Measurements from ENCODE around the gene CYP3A7.
"Not testable (repeated sequence)": the region's sequence is repeated elsewhere in the genome, so short reads cannot be mapped to it uniquely, and the experiment has no call there.

The CYP3A7 gene

GRCh38 chr7:99698867-99699730 lies 35.9 kb downstream of the CYP3A7 start:
- DNase-seq = not testable (repeated sequence)

- DNase-seq = no peak
These were observed 40.1 kb downstream of the CYP3A7 start for GRCh38 chr7:99694912-99695304.

DNA sequence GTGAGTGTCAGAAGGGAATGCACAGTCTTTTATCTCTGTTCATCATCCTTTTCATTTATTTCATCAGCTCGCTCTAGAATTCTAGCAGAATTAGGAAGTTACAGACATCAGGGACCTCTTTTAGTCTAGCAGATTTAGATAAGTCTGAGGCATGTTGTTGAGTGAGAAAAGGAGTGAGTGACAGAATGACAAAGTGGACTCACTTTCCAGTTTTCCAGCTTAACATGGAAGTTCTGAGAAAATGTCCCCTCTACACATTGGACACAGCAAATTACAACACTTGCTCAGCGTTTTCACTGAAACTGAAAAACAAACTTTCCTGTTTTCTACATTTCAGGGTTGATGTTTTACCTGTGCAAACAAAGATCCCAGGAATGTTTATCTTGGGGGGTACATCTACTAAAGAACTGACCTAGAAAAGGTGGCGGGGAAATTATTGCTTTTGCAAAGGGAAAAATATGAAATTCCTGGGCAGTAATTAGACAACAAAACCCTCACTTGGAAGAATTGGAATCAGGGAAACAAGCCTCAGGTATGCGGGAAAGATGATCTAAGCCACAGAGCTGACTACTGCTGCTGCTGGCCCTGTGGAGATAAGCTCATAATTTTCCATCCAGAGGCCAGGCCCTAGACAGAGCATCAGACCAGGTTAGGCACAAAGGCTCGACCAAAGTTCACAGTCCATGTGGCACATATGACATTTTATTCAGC lies 40.6 kb downstream of the CYP3A7 start:
- no peak for DNase-seq

GRCh38 chr7:99693427-99694200 lies 41.4 kb downstream of the CYP3A7 start:
- no peak for DNase-seq

DNA sequence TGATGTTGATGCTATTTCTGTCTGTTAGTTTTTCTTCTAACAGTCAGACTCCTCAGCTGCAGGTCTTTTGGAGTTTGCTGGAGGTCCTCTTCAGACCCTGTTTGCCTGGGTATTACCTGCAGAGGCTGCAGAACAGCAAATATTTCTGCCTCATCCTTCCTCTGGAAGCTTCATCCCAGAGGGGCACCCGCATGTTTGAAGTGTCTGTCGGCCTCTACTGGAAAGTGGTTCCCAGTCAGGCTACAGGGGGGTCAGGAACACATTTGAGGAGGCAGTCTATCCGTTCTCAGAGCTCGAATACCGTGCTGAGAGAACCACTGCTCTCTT lies 41.9 kb downstream of the CYP3A7 start:
- DNase-seq = no peak

DNA sequence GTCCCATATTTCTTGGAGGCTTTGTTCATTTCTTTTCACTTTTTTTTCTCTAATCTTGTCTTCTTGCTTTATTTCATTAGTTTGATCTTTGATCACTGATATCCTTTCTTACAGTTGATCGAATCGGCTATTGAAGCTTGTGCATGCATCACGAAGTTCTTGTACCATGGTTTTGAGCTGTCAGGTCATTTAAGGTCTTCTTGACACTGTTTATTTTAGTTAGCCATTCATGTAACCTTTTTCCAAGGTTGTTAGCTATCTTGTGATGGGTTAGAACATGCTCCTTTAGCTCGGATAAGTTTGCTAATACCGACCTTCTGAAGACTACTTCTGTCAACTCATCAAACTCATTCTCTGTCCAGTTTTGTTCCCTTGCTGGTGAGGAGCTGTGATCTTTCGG lies 42.4 kb downstream of the CYP3A7 start:
- not testable (repeated sequence) for DNase-seq

- DNase-seq = not testable (repeated sequence)
These were observed 43.3 kb downstream of the CYP3A7 start for GRCh38 chr7:99691658-99692057.

DNA sequence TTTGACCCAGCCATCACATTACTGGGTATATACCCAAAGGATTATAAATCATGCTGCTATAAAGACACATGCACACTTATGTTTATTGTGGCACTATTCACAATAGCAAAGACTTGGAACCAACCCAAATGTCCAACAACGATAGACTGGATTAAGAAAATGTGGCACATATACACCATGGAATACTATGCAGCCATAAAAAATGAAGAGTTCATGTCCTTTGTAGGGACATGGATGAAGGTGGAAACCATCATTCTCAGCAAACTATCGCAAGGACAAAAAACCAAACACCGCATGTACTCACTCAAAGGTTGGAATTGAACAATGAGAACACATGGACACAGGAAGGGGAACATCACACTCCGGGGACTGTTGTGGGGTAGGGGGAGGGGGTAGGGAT lies 44.1 kb downstream of the CYP3A7 start:
- DNase-seq = not testable (repeated sequence)

DNA sequence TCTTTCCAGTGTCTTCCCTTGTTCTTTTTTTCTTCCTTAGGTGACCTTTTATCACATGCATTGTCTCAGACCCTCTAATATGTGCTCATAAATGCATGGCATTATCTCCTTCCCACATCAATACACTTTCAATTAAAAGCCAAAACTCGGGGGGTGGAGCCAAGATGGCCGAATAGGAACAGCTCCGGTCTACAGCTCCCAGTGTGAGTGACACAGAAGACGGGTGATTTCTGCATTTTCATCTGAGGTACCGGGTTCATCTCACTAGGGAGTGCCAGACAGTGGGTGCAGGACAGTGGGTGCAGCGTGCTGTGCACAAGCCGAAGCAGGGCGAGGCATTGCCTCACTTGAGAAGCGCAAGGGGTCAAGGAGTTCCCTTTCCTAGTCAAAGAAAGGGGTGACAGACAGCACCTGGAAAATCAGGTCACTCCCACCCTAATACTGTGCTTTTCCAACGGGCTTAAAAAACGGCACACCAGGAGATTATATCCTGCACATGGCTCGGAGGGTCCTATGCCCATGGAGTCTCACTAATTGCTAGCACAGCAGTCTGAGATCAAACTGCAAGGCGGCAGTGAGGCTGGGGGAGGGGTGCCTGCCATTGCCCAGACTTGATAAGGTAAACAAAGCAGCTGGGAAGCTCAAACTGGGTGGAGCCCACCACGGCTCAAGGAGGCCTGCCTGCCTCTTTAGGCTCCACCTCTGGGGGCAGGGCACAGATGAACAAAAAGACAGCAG lies 49.0 kb downstream of the CYP3A7 start:
- not testable (repeated sequence) for DNase-seq

DNA sequence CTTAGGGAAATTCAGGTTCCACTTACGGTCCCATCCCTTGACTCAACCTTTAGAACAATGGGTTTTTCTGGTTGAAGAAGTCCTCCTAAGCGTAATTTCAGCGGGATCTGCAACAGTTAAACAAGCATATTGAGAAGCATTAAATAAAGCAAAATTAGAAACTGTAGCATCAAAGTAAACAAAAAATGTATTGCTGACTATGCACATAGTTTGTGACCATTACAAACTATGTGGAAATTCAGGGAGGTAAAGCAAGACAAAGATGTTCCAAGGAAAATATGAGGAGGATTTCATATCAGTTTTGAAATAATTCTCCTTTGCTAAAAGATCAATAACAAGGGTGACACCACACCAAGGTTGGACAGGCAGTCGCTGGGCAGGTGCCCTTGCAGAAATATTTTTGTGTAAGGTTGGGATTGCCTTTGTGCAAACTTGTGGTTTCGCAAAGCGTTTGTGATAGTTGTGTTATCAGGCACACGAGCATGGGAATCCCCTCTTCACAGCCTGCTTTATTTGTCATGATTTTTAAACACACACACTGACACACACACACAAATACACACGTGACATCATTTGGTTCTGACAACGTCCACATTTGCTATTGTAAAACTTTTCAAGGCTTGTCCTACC lies 49.8 kb downstream of the CYP3A7 start:
- DNase-seq = no peak

DNA sequence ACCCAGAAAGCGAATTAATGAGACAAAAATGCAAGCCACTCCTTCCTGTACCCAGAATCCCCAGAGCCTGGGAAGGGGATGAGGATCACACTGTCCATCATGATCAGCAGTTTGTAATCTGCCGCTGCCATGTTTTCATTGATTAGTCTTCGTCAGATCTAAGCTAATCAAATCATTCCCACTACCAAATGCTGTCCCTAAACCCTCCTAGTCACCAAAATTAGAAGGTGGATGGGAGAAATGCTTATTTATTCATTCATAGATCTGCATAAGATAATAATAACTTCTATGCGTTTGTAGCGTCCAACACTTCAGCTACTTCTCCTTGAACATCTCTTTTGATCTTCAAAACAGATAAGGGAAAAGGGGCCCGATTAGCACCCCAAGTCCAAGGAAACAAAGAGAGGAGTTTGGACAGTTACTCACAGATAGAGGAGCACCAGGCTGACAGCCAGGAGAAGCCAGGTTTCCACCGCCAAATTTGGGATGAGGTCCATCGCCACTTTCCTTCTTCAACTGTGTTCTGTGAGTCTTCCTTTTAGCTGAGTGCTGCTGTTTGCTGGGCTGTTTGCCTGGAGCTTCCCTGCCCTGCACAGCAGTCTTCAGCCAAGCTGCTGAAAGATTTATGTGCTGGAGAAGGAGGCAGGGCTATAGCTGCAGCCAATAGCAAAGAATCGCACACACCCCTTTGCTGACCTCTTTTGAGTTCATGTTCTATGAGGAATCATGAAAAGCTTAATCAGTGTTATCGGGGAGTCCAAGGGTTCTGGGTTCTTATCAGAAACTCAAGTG lies 55.4 kb downstream of the CYP3A7 start, which contains the start of gene CYP3A5:
Gene CYP3A5, minus strand, starts transcription at position 597 of the 792 bp plus-strand sequence. Its CDS starts 100 bp downstream, at position 497.
- no peak for DNase-seq

GRCh38 chr7:99679032-99679399 lies 56.0 kb downstream of the CYP3A7 start:
- DNase-seq = no peak

GRCh38 chr7:99677648-99678045 lies 57.3 kb downstream of the CYP3A7 start:
- no peak for DNase-seq

GRCh38 chr7:99677013-99677647 lies 57.9 kb downstream of the CYP3A7 start:
- no peak for DNase-seq

- DNase-seq = no peak
These were observed 59.8 kb downstream of the CYP3A7 start for GRCh38 chr7:99674995-99675742.

- no peak for DNase-seq
These were observed 62.4 kb downstream of the CYP3A7 start for GRCh38 chr7:99672573-99672972.

DNA sequence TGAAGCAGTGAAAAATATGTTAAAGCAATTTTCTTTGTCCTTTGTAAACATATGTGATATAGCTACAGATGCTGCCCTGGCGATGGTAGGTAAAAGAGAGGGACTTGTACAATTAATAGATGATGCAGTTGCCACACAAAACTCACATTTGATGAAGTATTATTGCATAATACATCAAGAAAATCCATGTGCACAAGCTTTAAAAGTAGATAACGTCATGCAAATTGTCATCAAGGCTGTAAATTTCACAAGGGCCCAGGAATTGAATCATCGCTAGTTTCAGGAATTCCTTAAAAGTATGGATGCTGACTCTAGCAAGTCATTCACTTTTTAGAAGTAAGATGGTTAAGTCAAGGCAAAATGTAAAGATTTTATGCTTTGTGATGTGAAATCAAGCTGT lies 65.2 kb downstream of the CYP3A7 start:
- no peak for DNase-seq

DNA sequence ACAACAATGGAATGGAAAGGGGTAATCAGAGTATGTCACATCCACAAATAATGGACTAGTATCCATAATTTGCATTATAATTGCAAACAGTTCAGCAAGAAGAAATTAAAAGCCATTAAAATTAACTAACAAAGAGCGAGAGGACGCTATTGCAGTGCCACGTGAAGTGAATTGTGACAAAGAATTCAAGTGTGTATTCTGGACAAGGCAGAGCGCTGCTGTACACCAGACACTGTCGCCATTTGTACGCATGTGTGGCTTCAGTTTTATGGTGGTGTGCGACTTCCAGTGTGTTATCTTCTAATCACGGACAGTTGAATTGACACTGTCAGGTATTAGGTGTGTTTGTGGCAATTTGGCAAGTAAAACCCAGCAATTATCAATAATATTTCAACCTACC lies 66.5 kb downstream of the CYP3A7 start:
- DNase-seq = no peak

- no peak for DNase-seq
These were observed 67.8 kb downstream of the CYP3A7 start for GRCh38 chr7:99667179-99667578.

DNA sequence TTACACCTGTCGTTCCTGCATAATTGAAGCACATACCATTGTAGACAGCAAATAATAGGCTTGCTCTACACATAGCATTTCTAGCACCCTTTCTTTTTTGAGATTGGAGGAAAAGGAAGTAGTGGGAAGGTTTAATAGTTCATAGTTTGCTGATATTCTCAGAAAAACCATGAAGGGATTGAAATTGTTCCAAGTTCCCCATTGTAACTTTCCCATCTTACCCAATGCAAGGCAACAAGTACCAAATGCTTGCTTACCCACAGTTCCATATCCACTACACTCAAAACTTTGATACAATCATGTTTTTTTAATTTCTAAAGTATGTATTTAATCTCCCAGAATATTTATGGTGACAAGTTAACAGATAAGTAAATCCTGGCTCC lies 69.0 kb downstream of the CYP3A7 start:
- no peak for DNase-seq
